WTC11 (cell line): ENCODE data around the gene PFDN1.

ENCODE experiments used
- CREB1 ChIP-seq: sonication (generic); formaldehyde crosslinking; IDR thresholded peaks from 2 replicates; pipeline ENCODE4 v1.8.0; 2023; ENCODE audit warnings: mild to moderate bottlenecking, missing genetic modification reagents
- ESRRA ChIP-seq: sonication (generic); formaldehyde crosslinking; IDR thresholded peaks from 2 replicates; pipeline ENCODE4 v1.8.1; 2022; ENCODE audit warnings: mild to moderate bottlenecking, missing genetic modification reagents, borderline replicate concordance
- FOXJ3 ChIP-seq: sonication (generic); formaldehyde crosslinking; IDR thresholded peaks from 2 replicates; pipeline ENCODE4 v1.9.0; 2021; ENCODE audit warnings: missing genetic modification reagents, mild to moderate bottlenecking, borderline replicate concordance
- GABPB1 ChIP-seq: sonication (generic); formaldehyde crosslinking; IDR thresholded peaks from 2 replicates; pipeline ENCODE4 v1.8.1; 2023; ENCODE audit warnings: mild to moderate bottlenecking, missing genetic modification reagents
- MAX ChIP-seq: sonication (generic); formaldehyde crosslinking; IDR thresholded peaks from 2 replicates; pipeline ENCODE4 v1.8.0; 2022; ENCODE audit warnings: mild to moderate bottlenecking, missing genetic modification reagents
- NFYB ChIP-seq: sonication (generic); formaldehyde crosslinking; conservative IDR thresholded peaks from 2 replicates; pipeline ENCODE4 v1.8.0; 2022; ENCODE audit warnings: low read depth, missing genetic modification reagents
- NR2C2 ChIP-seq: sonication (generic); formaldehyde crosslinking; IDR thresholded peaks from 2 replicates; pipeline ENCODE4 v1.8.0; 2022; ENCODE audit warnings: mild to moderate bottlenecking, missing genetic modification reagents
- ZNF317 ChIP-seq: sonication (generic); formaldehyde crosslinking; IDR thresholded peaks from 2 replicates; pipeline ENCODE4 v1.8.1; 2023; ENCODE audit warnings: low read depth, mild to moderate bottlenecking, moderate library complexity, missing genetic modification reagents, borderline replicate concordance
- TF ChIP-seq, protein P1 (sequence below): fragments of 200-600 bp; IDR thresholded peaks from 2 replicates; pipeline ENCODE4 v1.8.0; 2022; ENCODE audit warnings: antibody characterized with exemption
- TF ChIP-seq, protein P2 (sequence below): sonication (generic); formaldehyde crosslinking; conservative IDR thresholded peaks from 2 replicates; pipeline ENCODE4 v1.8.1; 2022; ENCODE audit warnings: mild to moderate bottlenecking, missing genetic modification reagents

GRCh38 chr5:140238756-140239155 is 64.1 kb downstream of the PFDN1 start:
- TF ChIP-seq, protein P1, sequence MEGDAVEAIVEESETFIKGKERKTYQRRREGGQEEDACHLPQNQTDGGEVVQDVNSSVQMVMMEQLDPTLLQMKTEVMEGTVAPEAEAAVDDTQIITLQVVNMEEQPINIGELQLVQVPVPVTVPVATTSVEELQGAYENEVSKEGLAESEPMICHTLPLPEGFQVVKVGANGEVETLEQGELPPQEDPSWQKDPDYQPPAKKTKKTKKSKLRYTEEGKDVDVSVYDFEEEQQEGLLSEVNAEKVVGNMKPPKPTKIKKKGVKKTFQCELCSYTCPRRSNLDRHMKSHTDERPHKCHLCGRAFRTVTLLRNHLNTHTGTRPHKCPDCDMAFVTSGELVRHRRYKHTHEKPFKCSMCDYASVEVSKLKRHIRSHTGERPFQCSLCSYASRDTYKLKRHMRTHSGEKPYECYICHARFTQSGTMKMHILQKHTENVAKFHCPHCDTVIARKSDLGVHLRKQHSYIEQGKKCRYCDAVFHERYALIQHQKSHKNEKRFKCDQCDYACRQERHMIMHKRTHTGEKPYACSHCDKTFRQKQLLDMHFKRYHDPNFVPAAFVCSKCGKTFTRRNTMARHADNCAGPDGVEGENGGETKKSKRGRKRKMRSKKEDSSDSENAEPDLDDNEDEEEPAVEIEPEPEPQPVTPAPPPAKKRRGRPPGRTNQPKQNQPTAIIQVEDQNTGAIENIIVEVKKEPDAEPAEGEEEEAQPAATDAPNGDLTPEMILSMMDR = no peak
- no peak for TF ChIP-seq MAX (CRISPR knock-in tag)
- no peak for TF ChIP-seq FOXJ3 (CRISPR knock-in tag)
- TF ChIP-seq CREB1 = no peak
- TF ChIP-seq ZNF317 (CRISPR knock-in tag) = no peak
- TF ChIP-seq ESRRA (CRISPR knock-in tag) = no peak
- TF ChIP-seq, protein P2, sequence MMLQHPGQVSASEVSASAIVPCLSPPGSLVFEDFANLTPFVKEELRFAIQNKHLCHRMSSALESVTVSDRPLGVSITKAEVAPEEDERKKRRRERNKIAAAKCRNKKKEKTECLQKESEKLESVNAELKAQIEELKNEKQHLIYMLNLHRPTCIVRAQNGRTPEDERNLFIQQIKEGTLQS = no peak
- TF ChIP-seq NR2C2 (CRISPR knock-in tag) = no peak
- no peak for TF ChIP-seq NFYB (CRISPR knock-in tag)
- TF ChIP-seq GABPB1 (CRISPR knock-in tag) = no peak
